ENCODE data around the gene MTMR6.
A peak's percentile ranks its signal among the peaks of the same experiment; 100 is the strongest.
"Not testable (repeated sequence)": the region's sequence is repeated elsewhere in the genome, so short reads cannot be mapped to it uniquely, and the experiment has no call there.

The MTMR6 gene

GRCh38 chr13:25286969-25287961 lies at the start of gene MTMR6:
MTMR6 (minus strand) TSS chr13:25287488; CDS start chr13:25287247, 241 bp downstream.
- FAIRE-seq (no peak), DNase-seq (ENCODE audit: low spot score) (peak; percentile 67)

- no peak for FAIRE-seq
- DNase-seq (ENCODE audit: low spot score) = no peak
These were observed 48.6 kb upstream of the MTMR6 start for GRCh38 chr13:25335856-25336255.

GRCh38 chr13:25330541-25330940 lies 43.3 kb upstream of the MTMR6 start:
- FAIRE-seq (no peak), DNase-seq (ENCODE audit: low spot score) (no peak)

GRCh38 chr13:25329706-25330105 lies 42.4 kb upstream of the MTMR6 start:
- no peak for FAIRE-seq
- DNase-seq (ENCODE audit: low spot score) = no peak

GRCh38 chr13:25324100-25324499 lies 36.8 kb upstream of the MTMR6 start:
- no peak for DNase-seq (ENCODE audit: low spot score)
- no peak for FAIRE-seq

GRCh38 chr13:25319771-25320170 lies 32.5 kb upstream of the MTMR6 start:
- DNase-seq (ENCODE audit: low spot score) (no peak), FAIRE-seq (no peak)

GRCh38 chr13:25318946-25319345 lies 31.7 kb upstream of the MTMR6 start:
- not testable (repeated sequence) for DNase-seq (ENCODE audit: low spot score)
- FAIRE-seq = peak; percentile 32

- DNase-seq (ENCODE audit: low spot score) (no peak), FAIRE-seq (no peak)
These were observed 23.6 kb upstream of the MTMR6 start for GRCh38 chr13:25310891-25311290.

- DNase-seq (ENCODE audit: low spot score) = no peak
- no peak for FAIRE-seq
These were observed 19.6 kb upstream of the MTMR6 start for GRCh38 chr13:25306671-25307464.

- FAIRE-seq (no peak), DNase-seq (ENCODE audit: low spot score) (no peak)
These were observed 14.8 kb upstream of the MTMR6 start for GRCh38 chr13:25302121-25302520.

- FAIRE-seq = peak; percentile 69
These were observed 14.2 kb upstream of the MTMR6 start, which contains the start of gene NUP58 for GRCh38 chr13:25301347-25302113. NUP58 (plus strand) TSS chr13:25301625; CDS start chr13:25301774, 149 bp downstream.

GRCh38 chr13:25300861-25301346 lies 13.6 kb upstream of the MTMR6 start:
- no peak for DNase-seq (ENCODE audit: low spot score)
- no peak for FAIRE-seq

More at GRCh38 chr13:25301347-25302113, 14.2 kb upstream of the MTMR6 start, which contains the start of gene NUP58:
- peak; percentile 77 for DNase-seq (ENCODE audit: low spot score)

- no peak for DNase-seq (ENCODE audit: low spot score)
These were observed 8.4 kb upstream of the MTMR6 start for GRCh38 chr13:25295701-25296100.

GRCh38 chr13:25295228-25295627 lies 7.9 kb upstream of the MTMR6 start:
- FAIRE-seq (no peak), DNase-seq (ENCODE audit: low spot score) (no peak)

More at GRCh38 chr13:25295701-25296100, 8.4 kb upstream of the MTMR6 start:
- no peak for FAIRE-seq

- peak; percentile 9 for DNase-seq (ENCODE audit: low spot score)
- no peak for FAIRE-seq
These were observed 5.0 kb upstream of the MTMR6 start for GRCh38 chr13:25292301-25292700.

GRCh38 chr13:25291691-25292090 lies 4.4 kb upstream of the MTMR6 start:
- no peak for FAIRE-seq
- no peak for DNase-seq (ENCODE audit: low spot score)

GRCh38 chr13:25288966-25289365 lies 1.7 kb upstream of the MTMR6 start:
- DNase-seq (ENCODE audit: low spot score) (no peak), FAIRE-seq (no peak)

GRCh38 chr13:25286308-25286968 lies 850 bp downstream of the MTMR6 start:
- DNase-seq (ENCODE audit: low spot score) (peak; percentile 34), FAIRE-seq (no peak)

GRCh38 chr13:25281935-25282332 lies 5.4 kb downstream of the MTMR6 start:
- DNase-seq (ENCODE audit: low spot score) = no peak
- FAIRE-seq = no peak

GRCh38 chr13:25281193-25281934 lies 5.9 kb downstream of the MTMR6 start:
- DNase-seq (ENCODE audit: low spot score) (no peak), FAIRE-seq (no peak)
